Right cardiac atrium (tissue), 5 donors: ENCODE results near the gene MAD1L1. TPM values are rescaled to one million over a fixed set of nuclear protein-coding genes. Genes with fewer than 3 reads are reported as not detected.

ENCODE experiments used
- ATAC-seq, 2 donors: fragments of 200-7000 bp; cut with Tn5 transposase; one replicate each; pipeline versions ENCODE4 v1.8.0 to v1.9.1; 2020; ENCODE audit warnings: moderate library complexity in 2 of 2, mild to moderate bottlenecking in 1 of 2
- DNase-seq, 3 donors: peaks; one replicate each; pipeline ENCODE4 v3.0.0-alpha.2; 2020
- H3K27ac ChIP-seq: one replicate; pipeline ENCODE4 v1.5.1; 2013; ENCODE audit warnings: mild to moderate bottlenecking, low read length, control low read depth, moderate library complexity
- H3K27me3 ChIP-seq: one replicate; pipeline ENCODE4 v1.6.1; 2013; ENCODE audit not compliant: control insufficient read depth, insufficient read depth
- H3K4me1 ChIP-seq: one replicate; pipeline ENCODE4 v1.6.1; 2013; ENCODE audit warnings: low read length; ENCODE audit not compliant: control insufficient read depth, insufficient read depth
- H3K4me3 ChIP-seq: one replicate; pipeline ENCODE4 v1.5.1; 2013; ENCODE audit warnings: low read length, control low read depth
- H3K9me3 ChIP-seq: one replicate; pipeline ENCODE4 v1.6.1; 2013; ENCODE audit warnings: low read length; ENCODE audit not compliant: control insufficient read depth
- WGBS: extraction: QIAGEN DNeasy Blood & Tissue Kit; methylation state at CpG from one replicate; pipeline ENCODE4 v1.1.7; 2013; 5-methylcytosine and 5-hydroxymethylcytosine counted together
- intact Hi-C, 4 donors: fragments of 100-400 bp; cut with DNase I; formaldehyde crosslinking; loops; one replicate each; pipeline versions ENCODE4 v1.11.0 to v1.14.0; 2022 to 2023
- polyA plus RNA-seq: library from polyadenylated mRNA; stranded (reverse); fragments of 200-250 nt; gene quantifications from one replicate; pipeline ENCODE4 v1.2.3, GENCODE V29; 2013
- total RNA-seq, 4 donors: library from RNA; stranded (reverse); fragmentation: NEBNext Ultra II Directional; extraction: Animal tissue kit (Norgen Biotek cat#: 25700); gene quantifications; one replicate each; pipeline ENCODE4 v1.2.1, GENCODE V29; 2021
- donor health status: healthy with polysubstance abuse.
- donor health status: DM: no; HTN: yes; CAD: no.
- donor health status: DM: no; HTN: no; CAD: no.
- donor health status: DM: no; HTN: yes; CAD: no; lungs with severe emphysema.
- donor health status: DM: yes; HTN: yes; CAD: no.

MAD1L1 gene
- total and polyA plus RNA-seq, 5 donors: 15.3 to 41.0 (median 33.7) TPM

GRCh38 chr7:2242541-2243429 lies 10.0 kb upstream of the MAD1L1 start:
- no peak for ATAC-seq
- H3K4me1 ChIP-seq: peaks cover 4% of the 10 kb centered on the region
- no peak for DNase-seq
- no peaks in the 10 kb centered on the region for H3K27me3 ChIP-seq
- no peaks in the 10 kb centered on the region for H3K9me3 ChIP-seq
- intact Hi-C loops: loop anchor here in 2 of 4 donors (10.0 kb wide), 2 partner anchors 62 to 102 kb away; no protein-coding TSS in a partner anchor
- 13% methylated on average over 21 of the region's 21 CpGs for WGBS
- peak overlapping the region; percentile 82 for H3K4me3 ChIP-seq
- no peak overlapping the region for H3K27ac ChIP-seq

- intact Hi-C loops: loop anchor here in 2 of 4 donors (10.0 kb wide), 2 partner anchors 63 to 103 kb away; no protein-coding TSS in a partner anchor
- Histone ChIP-seq H3K27ac (peak within 1 kb of the TSS; percentile 55), H3K27me3 (no peaks in the 10 kb centered on the region), H3K4me3 (peak within 1 kb of the TSS; percentile 82), H3K4me1 (peaks cover 4% of the 10 kb centered on the region), H3K9me3 (no peaks in the 10 kb centered on the region)
- ATAC-seq (peak; percentile 91), DNase-seq (peak; percentile 83 to 96 (median 93))
- under 1% methylated on average over 81 of the region's 81 CpGs for WGBS
Observed at GRCh38 chr7:2241580-2242540, 9.1 kb upstream of the MAD1L1 start, which contains the start of the genes MRM2 and NUDT1. Gene MRM2 (minus strand): TSS chr7:2242205. CDS start chr7:2242169, 36 bp downstream. Gene NUDT1 (plus strand): TSS chr7:2242226. CDS start chr7:2244575, 2,349 bp downstream.

- H3K27ac ChIP-seq: no peak overlapping the region
- peaks cover 4% of the 10 kb centered on the region for H3K4me1 ChIP-seq
- intact Hi-C loops: no loop called here
- ATAC-seq (no peak), DNase-seq (no peak)
- H3K27me3 ChIP-seq: no peaks in the 10 kb centered on the region
- H3K9me3 ChIP-seq: no peaks in the 10 kb centered on the region
- no peak overlapping the region for H3K4me3 ChIP-seq
- 96% methylated on average over 17 of the region's 17 CpGs for WGBS
Observed at GRCh38 chr7:2239242-2239641, 6.5 kb upstream of the MAD1L1 start.

- H3K4me1 ChIP-seq: peaks cover 2% of the 10 kb centered on the region
- no peaks in the 10 kb centered on the region for H3K27me3 ChIP-seq
- no peak overlapping the region for H3K4me3 ChIP-seq
- 81% methylated on average over 12 of the region's 12 CpGs for WGBS
- intact Hi-C loops: no loop called here
- H3K27ac ChIP-seq: no peak overlapping the region
- DNase-seq (peak in 1 of 3 donors; percentile 74), ATAC-seq (no peak)
- no peaks in the 10 kb centered on the region for H3K9me3 ChIP-seq
Observed at GRCh38 chr7:2237109-2237602, 4.4 kb upstream of the MAD1L1 start.

GRCh38 chr7:2233926-2234325 lies 1.2 kb upstream of the MAD1L1 start:
- intact Hi-C loops: no loop called here
- H3K4me3 ChIP-seq: no peak overlapping the region
- no peaks in the 10 kb centered on the region for H3K27me3 ChIP-seq
- H3K27ac ChIP-seq: no peak overlapping the region
- 70% methylated on average over 3 of the region's 3 CpGs for WGBS
- ATAC-seq (no peak), DNase-seq (no peak)
- H3K9me3 ChIP-seq: no peaks in the 10 kb centered on the region
- H3K4me1 ChIP-seq: peaks cover 8% of the 10 kb centered on the region

- H3K4me1 ChIP-seq: peaks cover 8% of the 10 kb centered on the region
- ATAC-seq (peak; percentile 36 to 52), DNase-seq (no peak)
- H3K27me3 ChIP-seq: no peaks in the 10 kb centered on the region
- no peaks in the 10 kb centered on the region for H3K9me3 ChIP-seq
- 2% methylated on average over 46 of the region's 46 CpGs for WGBS
- intact Hi-C loops: no loop called here
- peak overlapping the region; percentile 85 for H3K4me3 ChIP-seq
- no peak overlapping the region for H3K27ac ChIP-seq
Observed at GRCh38 chr7:2231992-2232765, 566 bp downstream of the MAD1L1 start.

- WGBS: 89% methylated on average over 9 of the region's 9 CpGs
- H3K4me3 ChIP-seq: no peak overlapping the region
- ATAC-seq (no peak), DNase-seq (no peak)
- H3K4me1 ChIP-seq: peaks cover 8% of the 10 kb centered on the region
- intact Hi-C loops: no loop called here
- H3K27me3 ChIP-seq: no peaks in the 10 kb centered on the region
- H3K27ac ChIP-seq: no peak overlapping the region
- no peaks in the 10 kb centered on the region for H3K9me3 ChIP-seq
Observed at GRCh38 chr7:2230882-2231281, 1.9 kb downstream of the MAD1L1 start.

- Histone ChIP-seq H3K9me3 (no peaks in the 10 kb centered on the region), H3K27ac (no peak overlapping the region), H3K4me3 (no peak overlapping the region), H3K4me1 (peaks cover 8% of the 10 kb centered on the region), H3K27me3 (no peaks in the 10 kb centered on the region)
- DNase-seq (no peak), ATAC-seq (no peak)
- 93% methylated on average over 8 of the region's 8 CpGs for WGBS
- intact Hi-C loops: no loop called here
Observed at GRCh38 chr7:2230226-2230625, 2.5 kb downstream of the MAD1L1 start.

- H3K27me3 ChIP-seq: no peaks in the 10 kb centered on the region
- no peak overlapping the region for H3K4me3 ChIP-seq
- H3K4me1 ChIP-seq: peaks cover 8% of the 10 kb centered on the region
- intact Hi-C loops: no loop called here
- no peaks in the 10 kb centered on the region for H3K9me3 ChIP-seq
- ATAC-seq (no peak), DNase-seq (no peak)
- H3K27ac ChIP-seq: no peak overlapping the region
- WGBS: 92% methylated on average over 7 of the region's 7 CpGs
Observed at GRCh38 chr7:2229467-2229866, 3.3 kb downstream of the MAD1L1 start.

GRCh38 chr7:2228921-2229320 lies 3.8 kb downstream of the MAD1L1 start:
- H3K27me3 ChIP-seq: no peaks in the 10 kb centered on the region
- DNase-seq (no peak), ATAC-seq (no peak)
- H3K4me1 ChIP-seq: peaks cover 8% of the 10 kb centered on the region
- intact Hi-C loops: no loop called here
- no peaks in the 10 kb centered on the region for H3K9me3 ChIP-seq
- H3K4me3 ChIP-seq: no peak overlapping the region
- 91% methylated on average over 8 of the region's 8 CpGs for WGBS
- no peak overlapping the region for H3K27ac ChIP-seq
